H1 (cell line): ENCODE results near the gene ARHGEF6. TPM values are rescaled to one million over a fixed set of nuclear protein-coding genes. Genes with fewer than 3 reads are reported as not detected.

Experiments
- CTCF ChIA-PET: fragments of 300-600 bp; sonication (Branson Sonifier 250); formaldehyde crosslinking; loops from one replicate; lab custom pipeline; 2021; ENCODE audit not compliant: partially characterized antibody; lab: Charles Lee
- POLR2A ChIA-PET: fragments of 300-600 bp; sonication (Branson Sonifier 250); formaldehyde crosslinking; loops from one replicate; lab custom pipeline; 2021; ENCODE audit warnings: inconsistent platforms; ENCODE audit not compliant: partially characterized antibody; lab: Charles Lee
- DNase-seq, 2 experiments: peaks; one replicate each; pipeline versions ENCODE4 v3.0.0 to v3.0.0-alpha.2; 2010 to 2022; ENCODE audit warnings: low spot score in 2 of 2, low read depth in 1 of 2, mixed read lengths in 1 of 2
- FAIRE-seq: peaks from 2 replicates; lab custom pipeline; 2011; peaks lifted over from hg19 to GRCh38; lab: Jason Lieb, UNC
- H2AFZ ChIP-seq: 2 replicates; pipeline ENCODE4 v1.8.1; 2012; ENCODE audit warnings: low read length, inconsistent platforms
- H2AK5ac ChIP-seq: 2 replicates; pipeline ENCODE4 v1.6.1; 2013; ENCODE audit warnings: low read depth, low read length
- H2BK120ac ChIP-seq: replicated peaks from 2 replicates; pipeline ENCODE3; 2013; ENCODE audit warnings: low read depth, low read length, inconsistent platforms
- H2BK12ac ChIP-seq: 2 replicates; pipeline ENCODE4 v1.6.1; 2013; ENCODE audit warnings: low read depth, low read length
- H2BK15ac ChIP-seq: 2 replicates; pipeline ENCODE4 v1.6.1; 2013; ENCODE audit warnings: low read length
- H2BK20ac ChIP-seq: 2 replicates; pipeline ENCODE4 v1.6.1; 2013; ENCODE audit warnings: low read length
- H2BK5ac ChIP-seq: 2 replicates; pipeline ENCODE4 v1.6.1; 2013; ENCODE audit warnings: low read depth, low read length
- H3K14ac ChIP-seq: 2 replicates; pipeline ENCODE4 v1.6.1; 2013; ENCODE audit warnings: inconsistent platforms; ENCODE audit not compliant: insufficient read length
- H3K18ac ChIP-seq: 2 replicates; pipeline ENCODE4 v1.6.1; 2013; ENCODE audit warnings: low read length; ENCODE audit errors: extremely low read depth
- H3K23ac ChIP-seq: 2 replicates; pipeline ENCODE4 v1.6.1; 2013; ENCODE audit warnings: inconsistent platforms; ENCODE audit not compliant: insufficient read length
- H3K23me2 ChIP-seq: 2 replicates; pipeline ENCODE4 v1.6.1; 2013; ENCODE audit warnings: low read depth, low read length
- H3K27ac ChIP-seq: 2 replicates; pipeline ENCODE4 v1.6.1; 2011; ENCODE audit warnings: low read depth, low read length, inconsistent platforms
- H3K27me3 ChIP-seq, 4 experiments: replicated peaks in 1 of 4; 1 replicate in 1 of 4; 2 replicates in 3 of 4; pipeline versions ENCODE4 v1.6.1 to v1.8.1; 2011 to 2013; ENCODE audit warnings: low read length in 3 of 4, mild to moderate bottlenecking in 3 of 4, inconsistent platforms in 2 of 4, mixed read lengths in 2 of 4, moderate library complexity in 1 of 4; ENCODE audit not compliant: control insufficient read depth in 3 of 4, insufficient read depth in 3 of 4; ENCODE audit errors: extremely low read depth in 1 of 4
- H3K36me3 ChIP-seq, 4 experiments: 2 replicates each; pipeline versions ENCODE4 v1.6.1 to v1.8.1; 2011 to 2013; ENCODE audit warnings: mild to moderate bottlenecking in 4 of 4, low read length in 3 of 4, moderate library complexity in 2 of 4, control low read depth in 1 of 4, inconsistent platforms in 1 of 4; ENCODE audit not compliant: insufficient read depth in 4 of 4, control insufficient read depth in 2 of 4
- H3K4ac ChIP-seq: replicated peaks from 2 replicates; pipeline ENCODE3; 2013; ENCODE audit warnings: low read length, low read depth, mixed read lengths, inconsistent platforms; ENCODE audit not compliant: insufficient read length
- H3K4me1 ChIP-seq, 4 experiments: replicated peaks in 1 of 4; 1 replicate in 1 of 4; 2 replicates in 3 of 4; pipeline versions ENCODE4 v1.6.1 to v1.8.1; 2011 to 2013; ENCODE audit warnings: low read length in 3 of 4, inconsistent platforms in 2 of 4, mixed read lengths in 1 of 4; ENCODE audit not compliant: insufficient read depth in 4 of 4, control insufficient read depth in 3 of 4
- H3K4me2 ChIP-seq, 2 experiments: 2 replicates each; pipeline versions ENCODE4 v1.6.1 to v1.8.1; 2011 to 2013; ENCODE audit warnings: low read depth in 2 of 2, low read length in 2 of 2, control low read depth in 1 of 2, inconsistent platforms in 1 of 2, mild to moderate bottlenecking in 1 of 2; ENCODE audit not compliant: insufficient read depth in 1 of 2
- H3K4me3 ChIP-seq, 4 experiments: fragments of 200-600, 300-600 bp in 1 of 4; sonication (generic), shearing (Covaris generic), sonication (Bioruptor Twin) in 1 of 4; 2 replicates each; pipeline versions ENCODE4 v1.5.1 to v1.8.1; 2011 to 2016; ENCODE audit warnings: low read length in 4 of 4, low read depth in 3 of 4, control low read depth in 2 of 4, inconsistent platforms in 2 of 4, mild to moderate bottlenecking in 2 of 4, mixed read lengths in 1 of 4, moderate library complexity in 1 of 4; ENCODE audit not compliant: insufficient read depth in 2 of 4; ENCODE audit errors: extremely low read depth in 1 of 4
- H3K56ac ChIP-seq: replicated peaks from 2 replicates; pipeline ENCODE3; 2013; ENCODE audit warnings: low read depth, mild to moderate bottlenecking, mixed read lengths, low read length, inconsistent platforms; ENCODE audit not compliant: insufficient read length
- H3K79me1 ChIP-seq: 2 replicates; pipeline ENCODE4 v1.6.1; 2013; ENCODE audit warnings: low read depth, low read length, control low read depth
- H3K79me2 ChIP-seq, 2 experiments: 2 replicates each; pipeline versions ENCODE4 v1.6.1 to v1.8.1; 2012 to 2013; ENCODE audit warnings: low read length in 2 of 2, mild to moderate bottlenecking in 2 of 2, inconsistent platforms in 1 of 2; ENCODE audit not compliant: insufficient read depth in 2 of 2, control insufficient read depth in 1 of 2
- H3K9ac ChIP-seq, 4 experiments: replicated peaks in 1 of 4; 1 replicate in 1 of 4; 2 replicates in 3 of 4; pipeline versions ENCODE4 v1.6.1 to v1.8.1; 2011 to 2013; ENCODE audit warnings: low read depth in 3 of 4, low read length in 3 of 4, control low read depth in 2 of 4, mild to moderate bottlenecking in 2 of 4, moderate library complexity in 2 of 4, inconsistent platforms in 1 of 4; ENCODE audit errors: extremely low read depth in 1 of 4
- H3K9me3 ChIP-seq, 2 experiments: 2 replicates each; pipeline versions ENCODE4 v1.6.1 to v1.8.1; 2012 to 2013; ENCODE audit warnings: mild to moderate bottlenecking in 2 of 2, moderate library complexity in 2 of 2, control low read depth in 1 of 2, inconsistent platforms in 1 of 2, low read depth in 1 of 2, low read length in 1 of 2, mixed read lengths in 1 of 2; ENCODE audit not compliant: insufficient read depth in 2 of 2
- H4K20me1 ChIP-seq, 2 experiments: replicated peaks in 1 of 2; 2 replicates each; pipeline versions ENCODE3 to v1.8.1; 2011 to 2013; ENCODE audit warnings: inconsistent platforms in 2 of 2, low read length in 2 of 2, mild to moderate bottlenecking in 1 of 2; ENCODE audit not compliant: insufficient read depth in 2 of 2, control insufficient read depth in 1 of 2
- H4K5ac ChIP-seq: 2 replicates; pipeline ENCODE4 v1.6.1; 2013; ENCODE audit warnings: low read length, low read depth, mixed read lengths, inconsistent platforms; ENCODE audit not compliant: insufficient read length
- H4K8ac ChIP-seq: 2 replicates; pipeline ENCODE4 v1.8.0; 2013; ENCODE audit warnings: mild to moderate bottlenecking, moderate library complexity, low read length, inconsistent platforms; ENCODE audit not compliant: insufficient read depth; ENCODE audit errors: extremely low read depth
- H4K91ac ChIP-seq: replicated peaks from 2 replicates; pipeline ENCODE3; 2013; ENCODE audit warnings: low read length, mixed read lengths, inconsistent platforms; ENCODE audit not compliant: insufficient read length
- BCL11A ChIP-seq, 2 experiments: IDR thresholded peaks; one replicate each; pipeline ENCODE4 v1.6.1; 2011; ENCODE audit warnings: low read depth in 2 of 2, low read length in 2 of 2, mild to moderate bottlenecking in 2 of 2
- CREB1 ChIP-seq: IDR thresholded peaks from 2 replicates; pipeline ENCODE4 v1.6.1; 2012; ENCODE audit warnings: inconsistent platforms
- E2F6 ChIP-seq: IDR thresholded peaks from 2 replicates; pipeline ENCODE4 v1.6.1; 2012; ENCODE audit warnings: inconsistent platforms
- EP300 ChIP-seq, 2 experiments: IDR thresholded peaks; 1 replicate in 1 of 2; 2 replicates in 1 of 2; pipeline ENCODE4 v1.6.1; 2011 to 2012; ENCODE audit warnings: low read depth in 2 of 2, low read length in 2 of 2, mild to moderate bottlenecking in 2 of 2, borderline replicate concordance in 1 of 2, inconsistent platforms in 1 of 2, moderate library complexity in 1 of 2
- HDAC6 ChIP-seq: IDR thresholded peaks from one replicate; pipeline ENCODE4 v1.7.1; 2012; ENCODE audit warnings: low read depth, mild to moderate bottlenecking, inconsistent platforms, low read length, moderate library complexity
- NRF1 ChIP-seq: IDR thresholded peaks from 2 replicates; pipeline ENCODE4 v1.6.1; 2011; ENCODE audit warnings: mild to moderate bottlenecking, low read depth, low read length, improper control_type of control experiment
- POLR2A ChIP-seq, 2 experiments: IDR thresholded peaks; 1 replicate in 1 of 2; 2 replicates in 1 of 2; pipeline ENCODE4 v1.6.1; 2011; ENCODE audit warnings: low read depth in 2 of 2, low read length in 2 of 2, mild to moderate bottlenecking in 2 of 2; ENCODE audit errors: control extremely low read depth in 1 of 2
- SIN3A ChIP-seq, 2 experiments: IDR thresholded peaks in 1 of 2; conservative IDR thresholded peaks in 1 of 2; 2 replicates each; pipeline ENCODE4 v1.6.1; 2011 to 2012; ENCODE audit warnings: low read length in 2 of 2, improper control_type of control experiment in 1 of 2, low read depth in 1 of 2, mild to moderate bottlenecking in 1 of 2
- TAF7 ChIP-seq: optimal IDR thresholded peaks from 2 replicates; pipeline ENCODE3; 2011; ENCODE audit warnings: low read depth, mild to moderate bottlenecking, inconsistent platforms, low read length, moderate library complexity, borderline replicate concordance
- USF2 ChIP-seq: IDR thresholded peaks from 2 replicates; pipeline ENCODE4 v1.6.1; 2011; ENCODE audit warnings: low read length, improper control_type of control experiment
- ZNF274 ChIP-seq: IDR thresholded peaks from 2 replicates; pipeline ENCODE4 v1.7.0; 2012; ENCODE audit warnings: low read length, borderline replicate concordance; ENCODE audit errors: extremely low read depth
- WGBS, 2 experiments: shearing (Covaris generic) in 1 of 2; methylation state at CpG; one replicate each; pipeline versions ENCODE4 v1.1.6 to v1.1.7; 2013 to 2015; ENCODE audit warnings: low lambda C conversion rate in 2 of 2, mixed read lengths in 2 of 2, inconsistent platforms in 1 of 2, low coverage in 1 of 2, missing lambda C conversion rate in 1 of 2; ENCODE audit not compliant: insufficient replicate concordance in 2 of 2, insufficient coverage in 1 of 2, insufficient read length in 1 of 2; ENCODE audit errors: extremely low coverage in 1 of 2, missing lambda C conversion rate in 1 of 2; 5-methylcytosine and 5-hydroxymethylcytosine counted together
- polyA plus RNA-seq, 7 experiments: library from polyadenylated mRNA; depleted of rRNA in 3 of 7; stranded (reverse) in 5 of 7; unstranded in 2 of 7; fragments of >200 nt in 5 of 7; fragments of 200-250 nt in 2 of 7; gene quantifications; 1 replicate in 5 of 7; 2 replicates in 1 of 7; 4 replicates in 1 of 7; pipeline versions ENCODE4 v1.2.1 to v1.2.3, GENCODE V29; 2011 to 2013; ENCODE audit warnings: missing spikeins in 2 of 7, mixed read lengths in 2 of 7
- total RNA-seq: library from RNA; stranded (reverse); fragmentation: NEBNext Ultra II Directional; extraction: Animal tissue kit (Norgen Biotek cat#: 25700); gene quantifications from 2 replicates; pipeline ENCODE4 v1.2.1, GENCODE V29; 2021

The ARHGEF6 gene
- total and polyA plus RNA-seq, 2 of the 8 experiments (the other 6 are each of a cell fraction or from before 2014, with no cell fraction given): 3.6 to 3.7 TPM

GRCh38 chrX:136762820-136763452, 17.8 kb downstream of the ARHGEF6 start:
- no peak for FAIRE-seq
- Histone ChIP-seq H3K23me2 (peaks cover 3% of the 10 kb centered on the region; the same call in 1 of the 2 replicates), H3K56ac (no peak overlapping the region)
- no peak for TF ChIP-seq E2F6
- TF ChIP-seq POLR2A (IDR thresholded peaks at IDR 0.05; ENCODE audit: control extremely low read depth in 1 of 2, low read depth in 2 of 2, low read length in 2 of 2): no peak
- TF ChIP-seq ZNF274: no peak
- TF ChIP-seq SIN3A (conservative IDR thresholded peaks at IDR 0.05 in 1 of 2, IDR thresholded peaks at IDR 0.05 in 1 of 2; ENCODE audit: low read depth in 1 of 2, low read length in 2 of 2): no peak
- TF ChIP-seq USF2: no peak
- no peak for TF ChIP-seq TAF7
- TF ChIP-seq BCL11A (IDR thresholded peaks at IDR 0.05; ENCODE audit: low read depth in 2 of 2, low read length in 2 of 2): no peak
- no peak for TF ChIP-seq EP300 (IDR thresholded peaks at IDR 0.05; ENCODE audit: borderline replicate concordance in 1 of 2, low read depth in 2 of 2, low read length in 2 of 2)
- no peak for TF ChIP-seq CREB1
- TF ChIP-seq NRF1: no peak
- TF ChIP-seq HDAC6: no peak

More at GRCh38 chrX:136762820-136763452, 17.8 kb downstream of the ARHGEF6 start:
- H3K14ac ChIP-seq: no peak overlapping the region
- no peak overlapping the region for H3K18ac ChIP-seq
- H3K4me1 ChIP-seq: peaks cover 0 to 5% (median 5%) of the 10 kb centered on the region in 4 experiments; a peak in 5 of 7 replicates
- CTCF ChIA-PET: no interaction called here
- no peak for DNase-seq
- no peak overlapping the region for H4K8ac ChIP-seq
- no peaks in the 10 kb centered on the region for H3K79me2 ChIP-seq
- no peaks in the 10 kb centered on the region for H3K27me3 ChIP-seq
- H2BK15ac ChIP-seq: no peak overlapping the region
- H3K9me3 ChIP-seq: no peaks in the 10 kb centered on the region
- no peak overlapping the region for H2BK20ac ChIP-seq
- POLR2A ChIA-PET: interaction anchor here (0.6 kb wide), 1 partner anchor 50 kb away, joined by 3 read pairs; no protein-coding TSS in a partner anchor
- no peak overlapping the region for H3K4ac ChIP-seq
- no peak overlapping the region for H3K23ac ChIP-seq
- WGBS, 2 experiments: 100% methylated on average over 2 of the region's 2 CpGs; no CpG with 5 or more reads in 1 of the 2 experiments
- no peak overlapping the region for H3K27ac ChIP-seq
- no peak overlapping the region for H4K5ac ChIP-seq
- H3K79me1 ChIP-seq: no peaks in the 10 kb centered on the region
- no peak overlapping the region for H2BK12ac ChIP-seq
- H3K9ac ChIP-seq: no peak overlapping the region
- no peak overlapping the region for H2AFZ ChIP-seq
- H4K91ac ChIP-seq: no peak overlapping the region
- H3K36me3 ChIP-seq: no peaks in the 10 kb centered on the region
- no peak overlapping the region for H2AK5ac ChIP-seq
- H2BK5ac ChIP-seq: no peak overlapping the region
- H2BK120ac ChIP-seq: no peak overlapping the region
- H4K20me1 ChIP-seq: no peaks in the 10 kb centered on the region
- no peak overlapping the region for H3K4me3 ChIP-seq
- no peak overlapping the region for H3K4me2 ChIP-seq
